IMR-90 (cell line): Measurements from ENCODE around the gene SOX30. TPM values are rescaled to one million over a fixed set of nuclear protein-coding genes. Genes with fewer than 3 reads are reported as not detected.

Experiments
- ATAC-seq: fragments of 200-7000 bp; cut with Tn5 transposase; 2 replicates; pipeline ENCODE4 v1.9.1; 2020; ENCODE audit warnings: low read depth, mild to moderate bottlenecking, moderate library complexity
- BruUV-seq: library from RNA; stranded (reverse); fragments of 400-500 nt; replicated peaks from 2 replicates; lab custom pipeline; 2021; lab: Mats Ljungman, UMichigan
- CTCF ChIA-PET: fragments of 300-600 bp; formaldehyde crosslinking; extraction: SDS; loops from one replicate; lab custom pipeline; 2021; ENCODE audit warnings: antibody characterized with exemption; lab: Yijun Ruan, JAX
- POLR2A ChIA-PET: fragments of 300-600 bp; sonication (Branson Sonifier 250); formaldehyde crosslinking; loops from one replicate; lab custom pipeline; 2022; ENCODE audit warnings: antibody characterized with exemption; ENCODE audit not compliant: unreplicated experiment; lab: Charles Lee
- DNase-seq: peaks from one replicate; pipeline ENCODE4 v3.0.0; 2013
- H2AFZ ChIP-seq: replicated peaks from 2 replicates; pipeline ENCODE3; 2013; ENCODE audit warnings: low read length, mild to moderate bottlenecking; ENCODE audit not compliant: poor library complexity
- H2AK5ac ChIP-seq: 2 replicates; pipeline ENCODE4 v1.6.1; 2013; ENCODE audit warnings: low read depth, low read length, inconsistent platforms
- H2AK9ac ChIP-seq: replicated peaks from 2 replicates; pipeline ENCODE3; 2013; ENCODE audit warnings: mild to moderate bottlenecking, low read depth, low read length, moderate library complexity; ENCODE audit not compliant: poor library complexity
- H2BK120ac ChIP-seq: 2 replicates; pipeline ENCODE4 v1.6.1; 2013; ENCODE audit warnings: low read depth, low read length, inconsistent platforms
- H2BK15ac ChIP-seq: 3 replicates; pipeline ENCODE4 v1.6.1; 2013; ENCODE audit warnings: low read depth, low read length, inconsistent platforms
- H2BK20ac ChIP-seq: 2 replicates; pipeline ENCODE4 v1.6.1; 2013; ENCODE audit warnings: low read depth, mild to moderate bottlenecking, inconsistent platforms, low read length, moderate library complexity
- H2BK5ac ChIP-seq: 2 replicates; pipeline ENCODE4 v1.6.1; 2013; ENCODE audit warnings: mild to moderate bottlenecking, low read depth, low read length, inconsistent platforms; ENCODE audit not compliant: poor library complexity, severe bottlenecking
- H3K14ac ChIP-seq: replicated peaks from 2 replicates; pipeline ENCODE4 v1.6.1; 2013; ENCODE audit warnings: low read depth, low read length, inconsistent platforms
- H3K18ac ChIP-seq: 2 replicates; pipeline ENCODE4 v1.6.1; 2013; ENCODE audit warnings: low read depth, low read length, control low read depth
- H3K23ac ChIP-seq: 2 replicates; pipeline ENCODE4 v1.6.1; 2013; ENCODE audit warnings: low read depth, low read length, inconsistent platforms
- H3K27ac ChIP-seq: 2 replicates; pipeline ENCODE4 v1.5.1; 2013; ENCODE audit warnings: mild to moderate bottlenecking, control low read depth, low read length; ENCODE audit not compliant: insufficient read depth
- H3K27me3 ChIP-seq: 2 replicates; pipeline ENCODE4 v1.6.1; 2013; ENCODE audit warnings: low read length; ENCODE audit not compliant: control insufficient read depth, insufficient read depth
- H3K36me3 ChIP-seq: 2 replicates; pipeline ENCODE4 v1.6.1; 2013; ENCODE audit warnings: low read length, mixed read lengths; ENCODE audit not compliant: control insufficient read depth, insufficient read depth
- H3K4ac ChIP-seq: 2 replicates; pipeline ENCODE4 v1.6.1; 2013; ENCODE audit warnings: low read depth, low read length, inconsistent platforms
- H3K4me1 ChIP-seq: 2 replicates; pipeline ENCODE4 v1.6.1; 2013; ENCODE audit warnings: low read length, mixed read lengths; ENCODE audit not compliant: control insufficient read depth, insufficient read depth
- H3K4me2 ChIP-seq: 2 replicates; pipeline ENCODE4 v1.6.1; 2013; ENCODE audit warnings: low read depth, mild to moderate bottlenecking, control low read depth, low read length, moderate library complexity
- H3K4me3 ChIP-seq: 2 replicates; pipeline ENCODE4 v1.5.1; 2013; ENCODE audit warnings: low read depth, mild to moderate bottlenecking, control low read depth, low read length, moderate library complexity; ENCODE audit not compliant: insufficient read depth
- H3K56ac ChIP-seq: 2 replicates; pipeline ENCODE4 v1.6.1; 2013; ENCODE audit warnings: low read length, inconsistent platforms; ENCODE audit not compliant: insufficient read depth; ENCODE audit errors: extremely low read depth
- H3K79me1 ChIP-seq, 2 experiments: 2 replicates each; pipeline ENCODE4 v1.6.1; 2013; ENCODE audit warnings: low read length in 2 of 2, inconsistent platforms in 1 of 2, low read depth in 1 of 2
- H3K9ac ChIP-seq: 2 replicates; pipeline ENCODE4 v1.6.1; 2013; ENCODE audit warnings: low read depth, low read length, control low read depth
- H3K9me1 ChIP-seq: 2 replicates; pipeline ENCODE4 v1.6.1; 2013; ENCODE audit warnings: low read length, inconsistent platforms; ENCODE audit not compliant: insufficient read depth
- H3K9me3 ChIP-seq: 2 replicates; pipeline ENCODE4 v1.6.1; 2013; ENCODE audit warnings: low read length; ENCODE audit not compliant: control insufficient read depth, insufficient read depth
- H4K20me1 ChIP-seq: 2 replicates; pipeline ENCODE4 v1.6.1; 2013; ENCODE audit warnings: low read length, inconsistent platforms; ENCODE audit not compliant: insufficient read depth
- H4K5ac ChIP-seq: 2 replicates; pipeline ENCODE4 v1.6.1; 2013; ENCODE audit warnings: mild to moderate bottlenecking, low read depth, low read length, control low read depth
- H4K8ac ChIP-seq, 2 experiments: 2 replicates each; pipeline ENCODE4 v1.6.1; 2013; ENCODE audit warnings: low read depth in 2 of 2, low read length in 2 of 2, control low read depth in 1 of 2, inconsistent platforms in 1 of 2
- H4K91ac ChIP-seq: 2 replicates; pipeline ENCODE4 v1.6.1; 2013; ENCODE audit warnings: low read depth, low read length, inconsistent platforms; ENCODE audit not compliant: insufficient read depth
- BHLHE40 ChIP-seq: fragments of 150-350 bp; IDR thresholded peaks from 2 replicates; pipeline ENCODE4 v1.6.1; 2016; ENCODE audit warnings: mild to moderate bottlenecking, low read depth, low read length
- CEBPB ChIP-seq: IDR thresholded peaks from 2 replicates; pipeline ENCODE4 v1.6.1; 2012; ENCODE audit warnings: low read depth, low read length, improper control_type of control experiment
- CHD1 ChIP-seq: IDR thresholded peaks from 2 replicates; pipeline ENCODE4 v1.6.1; 2012; ENCODE audit warnings: low read depth, low read length, improper control_type of control experiment
- FOS ChIP-seq: fragments of 150-350 bp; IDR thresholded peaks from 2 replicates; pipeline ENCODE4 v1.6.1; 2016; ENCODE audit warnings: low read depth, low read length
- MAFK ChIP-seq: IDR thresholded peaks from 2 replicates; pipeline ENCODE4 v1.6.1; 2012; ENCODE audit warnings: low read depth, low read length, improper control_type of control experiment
- MAZ ChIP-seq: IDR thresholded peaks from 2 replicates; pipeline ENCODE4 v1.6.1; 2012; ENCODE audit warnings: low read depth, mild to moderate bottlenecking, low read length, improper control_type of control experiment, moderate library complexity, borderline replicate concordance
- MXI1 ChIP-seq: IDR thresholded peaks from 2 replicates; pipeline ENCODE4 v1.6.1; 2012; ENCODE audit warnings: low read depth, mild to moderate bottlenecking, low read length, moderate library complexity, borderline replicate concordance
- NFE2L2 ChIP-seq: fragments of 150-350 bp; IDR thresholded peaks from 2 replicates; pipeline ENCODE4 v1.6.1; 2016; ENCODE audit warnings: low read depth, mild to moderate bottlenecking, low read length
- POLR2A ChIP-seq: IDR thresholded peaks from 2 replicates; pipeline ENCODE4 v1.6.1; 2012; ENCODE audit warnings: mild to moderate bottlenecking, low read depth, low read length
- RAD21 ChIP-seq: IDR thresholded peaks from 2 replicates; pipeline ENCODE4 v1.6.1; 2012; ENCODE audit warnings: low read length, improper control_type of control experiment
- RCOR1 ChIP-seq: IDR thresholded peaks from 2 replicates; pipeline ENCODE4 v1.6.1; 2012; ENCODE audit warnings: mild to moderate bottlenecking, low read length, improper control_type of control experiment; ENCODE audit not compliant: insufficient replicate concordance
- RFX5 ChIP-seq: IDR thresholded peaks from 2 replicates; pipeline ENCODE4 v1.8.0; 2012; ENCODE audit warnings: low read depth, mild to moderate bottlenecking, low read length, moderate library complexity
- SMC3 ChIP-seq: fragments of 150-350 bp; IDR thresholded peaks from 2 replicates; pipeline ENCODE4 v1.6.1; 2016; ENCODE audit warnings: low read depth, mild to moderate bottlenecking, antibody characterized with exemption, low read length, moderate library complexity
- WGBS, 2 experiments: methylation state at CpG; one replicate each; pipeline versions ENCODE4 v1.1.5 to v1.1.7; 2013; ENCODE audit warnings: missing lambda C conversion rate in 2 of 2; ENCODE audit not compliant: insufficient read length in 1 of 2; ENCODE audit errors: extremely low coverage in 2 of 2; 5-methylcytosine and 5-hydroxymethylcytosine counted together
- dilution Hi-C: fragments of 300-500 bp; cut with HindIII; formaldehyde crosslinking; loops from one replicate; pipeline ENCODE4 v1.14.3; 2018; ENCODE audit warnings: low sequenced_read_pairs; ENCODE audit not compliant: unreplicated experiment
- in situ Hi-C: fragments of 300-500 bp; cut with MboI; formaldehyde crosslinking; loops from 3 replicates; pipeline ENCODE4 v1.14.3; 2019; ENCODE audit warnings: low sequenced_read_pairs, inconsistent platforms, mixed read lengths
- intact Hi-C: fragments of 100-400 bp; cut with micrococcal nuclease; formaldehyde crosslinking; loops from 2 replicates; pipeline ENCODE4 v1.10.0; 2022
- polyA plus RNA-seq, 3 experiments: library from polyadenylated mRNA; depleted of rRNA; stranded (reverse); fragments of >200 nt; gene quantifications; 2 replicates each; pipeline ENCODE4 v1.2.3, GENCODE V29; 2012; ENCODE audit warnings: low replicate concordance in 1 of 3
- total RNA-seq: library from RNA; depleted of rRNA; stranded (reverse); fragments of >200 nt; gene quantifications from 2 replicates; pipeline ENCODE4 v1.2.3, GENCODE V29; 2012
- TF ChIP-seq, protein P1 (sequence below): fragments of 150-350 bp; IDR thresholded peaks from 2 replicates; pipeline ENCODE4 v1.6.1; 2017; ENCODE audit warnings: mild to moderate bottlenecking, antibody characterized with exemption, low read length, low read depth
- TF ChIP-seq, protein P2 (sequence below): fragments of 150-350 bp; IDR thresholded peaks from 2 replicates; pipeline ENCODE4 v1.6.1; 2016; ENCODE audit warnings: low read depth, mild to moderate bottlenecking, low read length, moderate library complexity, borderline replicate concordance
- TF ChIP-seq, protein P3 (sequence below): conservative IDR thresholded peaks from 2 replicates; pipeline ENCODE4 v1.5.1; 2012; ENCODE audit warnings: mild to moderate bottlenecking, low read depth, low read length, improper control_type of control experiment

Gene SOX30
- total and polyA plus RNA-seq, 2 of the 4 experiments (the other 2 are of a cell fraction): not detected

DNA sequence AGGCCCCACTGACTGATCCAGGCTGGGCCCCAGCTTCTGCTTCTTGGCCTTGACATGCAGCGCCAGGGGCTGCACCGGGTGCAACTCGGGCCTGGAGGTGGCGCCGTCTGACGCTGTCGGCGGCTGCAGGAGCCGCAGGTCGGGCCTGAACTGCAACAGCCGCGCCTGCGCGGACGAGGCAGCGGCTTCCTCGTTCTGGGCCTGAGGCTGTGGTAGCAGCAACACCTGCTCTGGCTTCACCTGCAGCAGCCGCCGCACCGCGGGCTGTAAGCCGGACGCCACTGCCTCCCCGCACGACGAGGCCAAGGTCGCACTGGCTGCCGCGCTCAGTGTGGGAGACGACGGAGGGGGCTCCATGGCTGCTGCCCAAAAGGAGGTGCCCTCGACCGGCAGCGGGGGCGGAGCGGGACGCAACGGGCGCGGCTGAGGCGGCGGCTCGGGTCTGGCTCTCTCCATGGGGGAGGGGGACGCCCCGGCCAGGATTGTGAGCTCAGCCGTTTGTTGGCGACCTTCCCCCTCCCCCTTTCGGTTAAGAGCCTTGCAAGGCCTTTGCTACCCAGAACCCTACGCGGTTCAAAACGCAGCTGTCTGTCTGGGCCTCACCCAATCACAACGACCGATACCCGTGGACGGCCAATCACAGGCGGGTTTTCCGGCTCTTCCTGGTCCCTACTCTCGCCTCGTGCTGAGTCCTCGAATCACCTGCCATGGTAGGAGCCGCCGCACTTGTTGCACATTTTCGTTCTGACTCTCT, 438 bp downstream of the SOX30 start:
- BruUV-seq: no TSS peak
- H3K56ac ChIP-seq: no peak overlapping the region
- no peak for ATAC-seq
- H3K27me3 ChIP-seq: no peaks in the 10 kb centered on the region
- H3K14ac ChIP-seq: no peak overlapping the region
- H4K91ac ChIP-seq: no peak overlapping the region
- peaks cover 4% of the 10 kb centered on the region for H3K9me3 ChIP-seq
- TF ChIP-seq FOS (no peak), CEBPB (no peak), RCOR1 (no peak), CHD1 (no peak), MAZ (no peak), RFX5 (no peak), MAFK (no peak), POLR2A (no peak), RAD21 (no peak), BHLHE40 (no peak), NFE2L2 (no peak), MXI1 (no peak), SMC3 (no peak)
- TF ChIP-seq, protein P1, sequence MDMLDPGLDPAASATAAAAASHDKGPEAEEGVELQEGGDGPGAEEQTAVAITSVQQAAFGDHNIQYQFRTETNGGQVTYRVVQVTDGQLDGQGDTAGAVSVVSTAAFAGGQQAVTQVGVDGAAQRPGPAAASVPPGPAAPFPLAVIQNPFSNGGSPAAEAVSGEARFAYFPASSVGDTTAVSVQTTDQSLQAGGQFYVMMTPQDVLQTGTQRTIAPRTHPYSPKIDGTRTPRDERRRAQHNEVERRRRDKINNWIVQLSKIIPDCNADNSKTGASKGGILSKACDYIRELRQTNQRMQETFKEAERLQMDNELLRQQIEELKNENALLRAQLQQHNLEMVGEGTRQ: no peak
- TF ChIP-seq, protein P2, sequence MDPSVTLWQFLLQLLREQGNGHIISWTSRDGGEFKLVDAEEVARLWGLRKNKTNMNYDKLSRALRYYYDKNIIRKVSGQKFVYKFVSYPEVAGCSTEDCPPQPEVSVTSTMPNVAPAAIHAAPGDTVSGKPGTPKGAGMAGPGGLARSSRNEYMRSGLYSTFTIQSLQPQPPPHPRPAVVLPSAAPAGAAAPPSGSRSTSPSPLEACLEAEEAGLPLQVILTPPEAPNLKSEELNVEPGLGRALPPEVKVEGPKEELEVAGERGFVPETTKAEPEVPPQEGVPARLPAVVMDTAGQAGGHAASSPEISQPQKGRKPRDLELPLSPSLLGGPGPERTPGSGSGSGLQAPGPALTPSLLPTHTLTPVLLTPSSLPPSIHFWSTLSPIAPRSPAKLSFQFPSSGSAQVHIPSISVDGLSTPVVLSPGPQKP: no peak
- TF ChIP-seq, protein P3, sequence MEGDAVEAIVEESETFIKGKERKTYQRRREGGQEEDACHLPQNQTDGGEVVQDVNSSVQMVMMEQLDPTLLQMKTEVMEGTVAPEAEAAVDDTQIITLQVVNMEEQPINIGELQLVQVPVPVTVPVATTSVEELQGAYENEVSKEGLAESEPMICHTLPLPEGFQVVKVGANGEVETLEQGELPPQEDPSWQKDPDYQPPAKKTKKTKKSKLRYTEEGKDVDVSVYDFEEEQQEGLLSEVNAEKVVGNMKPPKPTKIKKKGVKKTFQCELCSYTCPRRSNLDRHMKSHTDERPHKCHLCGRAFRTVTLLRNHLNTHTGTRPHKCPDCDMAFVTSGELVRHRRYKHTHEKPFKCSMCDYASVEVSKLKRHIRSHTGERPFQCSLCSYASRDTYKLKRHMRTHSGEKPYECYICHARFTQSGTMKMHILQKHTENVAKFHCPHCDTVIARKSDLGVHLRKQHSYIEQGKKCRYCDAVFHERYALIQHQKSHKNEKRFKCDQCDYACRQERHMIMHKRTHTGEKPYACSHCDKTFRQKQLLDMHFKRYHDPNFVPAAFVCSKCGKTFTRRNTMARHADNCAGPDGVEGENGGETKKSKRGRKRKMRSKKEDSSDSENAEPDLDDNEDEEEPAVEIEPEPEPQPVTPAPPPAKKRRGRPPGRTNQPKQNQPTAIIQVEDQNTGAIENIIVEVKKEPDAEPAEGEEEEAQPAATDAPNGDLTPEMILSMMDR: no peak
- CTCF ChIA-PET: no interaction called here
- H4K5ac ChIP-seq: no peak overlapping the region
- no peaks in the 10 kb centered on the region for H3K9me1 ChIP-seq
- in situ Hi-C loops: no loop called here
- no peaks in the 10 kb centered on the region; the same call in 1 of the 2 replicates for H3K4me1 ChIP-seq
- DNase-seq: no peak
- no peak overlapping the region for H3K27ac ChIP-seq
- H2BK120ac ChIP-seq: no peak overlapping the region
- no peaks in the 10 kb centered on the region for H3K36me3 ChIP-seq
- H4K8ac ChIP-seq: peak overlapping the region in 1 of 2 experiments; percentile 31; a peak in 1 of 4 replicates
- no peak overlapping the region for H3K9ac ChIP-seq
- 41% methylated on average over 33 of the region's 63 CpGs; no CpG with 5 or more reads in 1 of the 2 experiments for WGBS, 2 experiments
- H2BK15ac ChIP-seq: no peak overlapping the region
- H2AK9ac ChIP-seq: no peak overlapping the region
- intact Hi-C loops: no loop called here
- no peak overlapping the region for H2BK5ac ChIP-seq
- H3K4me2 ChIP-seq: no peak overlapping the region
- POLR2A ChIA-PET: no interaction called here
- H3K23ac ChIP-seq: no peak overlapping the region
- no peak overlapping the region for H3K4me3 ChIP-seq
- H3K4ac ChIP-seq: no peak overlapping the region
- H2BK20ac ChIP-seq: no peak overlapping the region
- H3K79me1 ChIP-seq: no peaks in the 10 kb centered on the region
- no peak overlapping the region for H3K18ac ChIP-seq
- peak overlapping the region; percentile 93 for H2AFZ ChIP-seq
- no peak overlapping the region for H2AK5ac ChIP-seq
- dilution Hi-C loops: no loop called here
- no peaks in the 10 kb centered on the region for H4K20me1 ChIP-seq
